Mammary epithelial cell (primary cell): Measurements from ENCODE around the gene ZCRB1.

Experiments
- CTCF ChIP-seq, 2 donors: IDR thresholded peaks in 1 of 2; conservative IDR thresholded peaks in 1 of 2; 2 replicates each; pipeline ENCODE4 v1.5.1; 2011 to 2012; ENCODE audit warnings: inconsistent platforms in 2 of 2, low read length in 2 of 2, mild to moderate bottlenecking in 2 of 2, control low read depth in 1 of 2, low read depth in 1 of 2; ENCODE audit not compliant: insufficient read depth in 1 of 2; ENCODE audit errors: extremely low read depth in 1 of 2
- EZH2 ChIP-seq: IDR thresholded peaks from 2 replicates; pipeline ENCODE4 v1.6.1; 2012; ENCODE audit warnings: low read length, inconsistent platforms, borderline replicate concordance

GRCh38 chr12:42284157-42284556, 41.7 kb downstream of the ZCRB1 start:
- TF ChIP-seq CTCF (conservative IDR thresholded peaks at IDR 0.05 in 1 of 2, IDR thresholded peaks at IDR 0.05 in 1 of 2; ENCODE audit: extremely low read depth in 1 of 2, insufficient read depth in 1 of 2, low read depth in 1 of 2, low read length in 2 of 2) = no peak
- TF ChIP-seq EZH2 = no peak
